Common myeloid progenitor, CD34-positive (primary cell): ENCODE results near the gene PCSK7.

Experiments used
- CTCF ChIA-PET: fragments of 350-600 bp; sonication (Branson Sonifier 250); formaldehyde crosslinking; loops from one replicate; lab custom pipeline; 2021; ENCODE audit warnings: antibody characterized with exemption; lab: Charles Lee
- POLR2A ChIA-PET: fragments of 350-600 bp; sonication (Branson Sonifier 250); formaldehyde crosslinking; loops from one replicate; lab custom pipeline; 2021; ENCODE audit warnings: antibody characterized with exemption; lab: Charles Lee
- DNase-seq, 3 donors: peaks; one replicate each; pipeline versions ENCODE4 v3.0.0 to v3.0.0-alpha.2; 2013
- H3K27ac ChIP-seq, 2 experiments: 1 replicate in 1 of 2; 2 replicates in 1 of 2; pipeline ENCODE4 v1.7.0; 2013; ENCODE audit warnings: inconsistent platforms in 2 of 2, low read length in 2 of 2, mild to moderate bottlenecking in 2 of 2, low read depth in 1 of 2, moderate library complexity in 1 of 2; ENCODE audit not compliant: severe bottlenecking in 2 of 2, insufficient read depth in 1 of 2, poor library complexity in 1 of 2
- H3K27me3 ChIP-seq, 5 experiments: replicated peaks in 2 of 5; 1 replicate in 3 of 5; 2 replicates in 2 of 5; pipeline versions ENCODE4 v1.6.1 to v1.7.0; 2013; ENCODE audit warnings: low read length in 4 of 5, mild to moderate bottlenecking in 2 of 5, moderate library complexity in 2 of 5, inconsistent platforms in 1 of 5; ENCODE audit not compliant: insufficient read depth in 5 of 5, control insufficient read depth in 4 of 5
- H3K36me3 ChIP-seq, 4 experiments: 1 replicate in 2 of 4; 2 replicates in 2 of 4; pipeline versions ENCODE4 v1.6.1 to v1.7.0; 2013; ENCODE audit warnings: low read length in 3 of 4, control low read depth in 1 of 4, mild to moderate bottlenecking in 1 of 4; ENCODE audit not compliant: control insufficient read depth in 4 of 4, insufficient read depth in 4 of 4
- H3K4me1 ChIP-seq, 4 experiments: 1 replicate in 3 of 4; 2 replicates in 1 of 4; pipeline versions ENCODE4 v1.6.1 to v1.7.1; 2013; ENCODE audit warnings: low read length in 3 of 4, mild to moderate bottlenecking in 3 of 4, control low read depth in 1 of 4, inconsistent platforms in 1 of 4, moderate library complexity in 1 of 4; ENCODE audit not compliant: control insufficient read depth in 4 of 4, insufficient read depth in 4 of 4; ENCODE audit errors: control extremely low read depth in 1 of 4
- H3K4me3 ChIP-seq, 7 experiments: 1 replicate in 4 of 7; 2 replicates in 3 of 7; pipeline versions ENCODE4 v1.5.1 to v1.7.0; 2013; ENCODE audit warnings: mild to moderate bottlenecking in 7 of 7, low read length in 6 of 7, moderate library complexity in 6 of 7, inconsistent platforms in 2 of 7, low read depth in 2 of 7, control low read depth in 1 of 7; ENCODE audit not compliant: insufficient read depth in 4 of 7, control insufficient read depth in 1 of 7; ENCODE audit errors: extremely low read depth in 1 of 7
- H3K9me3 ChIP-seq, 5 experiments: 1 replicate in 4 of 5; 2 replicates in 1 of 5; pipeline versions ENCODE4 v1.6.1 to v1.7.1; 2013; ENCODE audit warnings: low read length in 4 of 5, mild to moderate bottlenecking in 2 of 5, inconsistent platforms in 1 of 5, low read depth in 1 of 5, moderate library complexity in 1 of 5; ENCODE audit not compliant: control insufficient read depth in 4 of 5, insufficient read depth in 2 of 5; ENCODE audit errors: control extremely low read depth in 1 of 5
- WGBS: methylation state at CpG from one replicate; pipeline ENCODE4 v1.1.5; 2013; ENCODE audit not compliant: insufficient coverage; 5-methylcytosine and 5-hydroxymethylcytosine counted together

Gene PCSK7

GRCh38 chr11:117198613-117199012 lies 33.3 kb downstream of the PCSK7 start:
- peaks cover 0 to 7% (median 2%) of the 10 kb centered on the region in 4 experiments for H3K4me1 ChIP-seq
- no peak overlapping the region for H3K27ac ChIP-seq
- 94% methylated on average over 2 of the region's 4 CpGs for WGBS
- DNase-seq: no peak
- H3K4me3 ChIP-seq: no peak overlapping the region
- CTCF ChIA-PET: interaction anchor here (1.3 to 4.2 kb wide), 3 partner anchors 14 to 93 kb away, joined by 4 to 15 read pairs (median 14); no protein-coding TSS in a partner anchor
- POLR2A ChIA-PET: interaction anchor here (0.5 kb wide), 1 partner anchor 20 kb away, joined by 3 read pairs; the partner anchor contains the start of gene SIDT2
- H3K9me3 ChIP-seq: no peaks in the 10 kb centered on the region
- no peaks in the 10 kb centered on the region for H3K27me3 ChIP-seq
- H3K36me3 ChIP-seq: peaks cover 0 to 12% (median under 1%) of the 10 kb centered on the region in 4 experiments

DNA sequence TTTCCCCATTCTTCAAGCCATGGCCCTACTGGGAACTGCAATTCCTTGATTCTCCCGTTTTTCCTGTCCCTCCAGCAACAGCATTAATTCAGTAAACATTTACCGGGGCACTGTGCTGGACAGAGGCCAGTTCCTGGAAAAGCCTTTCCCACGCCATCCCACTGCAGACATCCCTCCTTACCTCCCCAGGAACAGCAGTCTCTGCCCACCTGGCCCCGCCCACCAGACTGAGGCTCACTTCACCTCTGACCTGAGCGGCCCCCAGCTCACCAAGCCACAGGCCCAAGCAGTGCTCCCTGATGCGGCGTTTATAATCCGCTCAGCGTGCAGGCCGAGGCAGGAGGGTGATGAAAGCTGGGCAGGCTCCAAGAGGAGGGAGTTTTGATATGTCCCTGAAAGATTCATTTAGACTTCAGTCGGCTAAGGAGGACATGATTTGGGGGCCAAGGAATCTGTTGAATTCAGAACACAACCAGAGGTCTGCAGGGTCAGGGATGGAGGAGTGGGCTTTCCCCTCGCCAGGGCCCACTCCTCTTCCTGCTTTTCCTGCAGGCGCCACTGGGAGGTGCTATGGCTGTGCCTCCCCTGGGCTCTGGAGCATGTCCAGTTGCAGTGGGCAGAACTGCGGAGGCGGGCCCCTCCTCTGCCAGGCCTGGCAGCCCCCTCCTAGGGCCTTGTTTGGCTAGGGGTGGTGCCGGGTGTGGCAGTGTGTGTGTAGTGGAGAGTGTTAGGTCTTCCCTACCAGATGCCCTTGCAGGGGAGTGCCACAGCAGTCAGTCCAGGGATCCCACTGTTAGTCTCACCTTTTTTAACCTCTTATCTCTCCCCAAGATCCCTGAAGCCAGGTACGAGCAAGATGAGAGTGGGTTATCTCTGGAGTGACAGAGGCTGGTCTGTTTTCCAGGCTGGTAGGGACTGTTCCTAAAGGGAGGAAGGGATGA lies 34.1 kb downstream of the PCSK7 start:
- no peaks in the 10 kb centered on the region for H3K9me3 ChIP-seq
- peaks cover 0 to 7% (median 2%) of the 10 kb centered on the region in 4 experiments for H3K4me1 ChIP-seq
- no peak for DNase-seq
- WGBS: 96% methylated on average over 9 of the region's 17 CpGs
- no peak overlapping the region for H3K4me3 ChIP-seq
- CTCF ChIA-PET: interaction anchor here (1.1 to 7.7 kb wide), 5 partner anchors 15 to 92 kb away, joined by 4 to 59 read pairs (median 14); partner anchors contain the start of gene SIDT2
- no peaks in the 10 kb centered on the region for H3K27me3 ChIP-seq
- POLR2A ChIA-PET: no interaction called here
- no peak overlapping the region for H3K27ac ChIP-seq
- H3K36me3 ChIP-seq: peaks cover 2 to 8% (median 4%) of the 10 kb centered on the region in 4 experiments

DNA sequence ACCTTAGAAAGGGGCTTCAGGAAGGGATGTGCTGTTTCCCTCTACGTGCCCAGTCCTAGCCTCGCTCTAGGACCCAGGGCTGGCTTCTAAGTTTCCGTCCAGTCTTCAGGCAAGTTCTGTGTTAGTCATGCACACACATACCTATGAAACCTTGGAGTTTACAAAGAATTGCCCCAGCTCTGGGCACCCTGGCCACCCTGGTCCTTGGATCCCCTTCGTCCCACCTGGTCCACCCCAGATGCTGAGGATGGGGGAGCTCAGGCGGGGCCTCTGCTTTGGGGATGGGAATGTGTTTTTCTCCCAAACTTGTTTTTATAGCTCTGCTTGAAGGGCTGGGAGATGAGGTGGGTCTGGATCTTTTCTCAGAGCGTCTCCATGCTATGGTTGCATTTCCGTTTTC lies 34.9 kb downstream of the PCSK7 start:
- H3K4me1 ChIP-seq: peaks cover 0 to 7% (median 2%) of the 10 kb centered on the region in 4 experiments
- H3K27me3 ChIP-seq: no peaks in the 10 kb centered on the region
- CTCF ChIA-PET: interaction anchor here (1.1 to 7.7 kb wide), 5 partner anchors 15 to 91 kb away, joined by 4 to 59 read pairs (median 14); partner anchors contain the start of gene SIDT2
- H3K4me3 ChIP-seq: no peak overlapping the region
- POLR2A ChIA-PET: interaction anchor here (0.7 kb wide), 1 partner anchor 30 kb away, joined by 3 read pairs; no protein-coding TSS in a partner anchor
- 100% methylated on average over 5 of the region's 7 CpGs for WGBS
- no peak overlapping the region for H3K27ac ChIP-seq
- peaks cover 3 to 13% (median 7%) of the 10 kb centered on the region in 4 experiments for H3K36me3 ChIP-seq
- no peak for DNase-seq
- no peaks in the 10 kb centered on the region for H3K9me3 ChIP-seq

DNA sequence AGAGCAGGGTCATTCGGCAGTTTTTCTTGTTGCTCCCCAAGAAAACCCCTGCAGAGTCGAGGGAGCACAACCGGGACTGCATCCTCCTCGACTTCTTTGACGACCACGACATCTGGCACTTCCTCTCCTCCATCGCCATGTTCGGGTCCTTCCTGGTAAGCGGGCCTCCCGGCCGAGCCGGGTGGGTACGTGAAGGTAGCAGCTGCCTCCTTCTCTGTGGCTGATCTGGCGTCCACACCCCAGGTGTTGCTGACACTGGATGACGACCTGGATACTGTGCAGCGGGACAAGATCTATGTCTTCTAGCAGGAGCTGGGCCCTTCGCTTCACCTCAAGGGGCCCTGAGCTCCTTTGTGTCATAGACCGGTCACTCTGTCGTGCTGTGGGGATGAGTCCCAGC lies 36.1 kb downstream of the PCSK7 start:
- Histone ChIP-seq H3K9me3 (no peaks in the 10 kb centered on the region), H3K27me3 (no peaks in the 10 kb centered on the region), H3K4me3 (no peak overlapping the region), H3K36me3 (peaks cover 3 to 18% (median 7%) of the 10 kb centered on the region in 4 experiments), H3K27ac (no peak overlapping the region), H3K4me1 (peaks cover 0 to 7% (median 2%) of the 10 kb centered on the region in 4 experiments)
- WGBS: 92% methylated on average over 19 of the region's 19 CpGs
- ChIA-PET POLR2A (no interaction called here), CTCF (interaction anchor here (3.0 to 7.7 kb wide), 3 partner anchors 15 to 31 kb away, joined by 14 to 59 read pairs (median 15); partner anchors contain the start of gene SIDT2)
- DNase-seq: no peak

GRCh38 chr11:117195258-117195657 lies 36.6 kb downstream of the PCSK7 start:
- no peak overlapping the region for H3K4me3 ChIP-seq
- no peaks in the 10 kb centered on the region for H3K9me3 ChIP-seq
- ChIA-PET CTCF (interaction anchor here (1.1 to 7.7 kb wide), 3 partner anchors 14 to 23 kb away, joined by 3 to 59 read pairs (median 15); partner anchors contain the start of gene SIDT2), POLR2A (no interaction called here)
- no peak for DNase-seq
- WGBS: 100% methylated on average over 4 of the region's 4 CpGs
- peaks cover 0 to 7% (median 2%) of the 10 kb centered on the region in 4 experiments for H3K4me1 ChIP-seq
- H3K27me3 ChIP-seq: no peaks in the 10 kb centered on the region
- no peak overlapping the region for H3K27ac ChIP-seq
- peaks cover 3 to 20% (median 7%) of the 10 kb centered on the region in 4 experiments for H3K36me3 ChIP-seq

DNA sequence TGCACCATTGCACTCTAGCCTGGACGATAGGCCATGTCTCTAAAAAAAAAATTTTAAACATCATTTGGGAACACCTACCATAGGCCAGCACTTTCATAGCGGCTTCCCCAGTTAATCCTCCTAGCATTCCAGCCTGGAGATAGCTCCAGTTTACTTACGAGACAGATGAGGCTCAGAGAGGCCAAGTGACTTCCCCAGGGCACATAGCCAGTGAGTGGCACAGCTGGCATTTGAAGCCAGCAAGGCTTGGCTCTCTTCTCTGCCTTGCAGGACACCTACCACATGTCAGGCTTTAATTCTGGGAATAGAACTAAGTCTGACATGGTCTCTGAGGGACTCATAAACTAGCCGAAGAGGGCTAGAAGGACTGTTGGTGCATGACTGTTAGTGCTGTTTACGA lies 37.6 kb downstream of the PCSK7 start:
- WGBS: 100% methylated on average over 5 of the region's 5 CpGs
- POLR2A ChIA-PET: no interaction called here
- Histone ChIP-seq H3K4me3 (no peak overlapping the region), H3K27me3 (no peaks in the 10 kb centered on the region), H3K27ac (no peak overlapping the region), H3K4me1 (peaks cover 0 to 4% (median 2%) of the 10 kb centered on the region in 4 experiments), H3K9me3 (no peaks in the 10 kb centered on the region), H3K36me3 (peaks cover 3 to 28% (median 10%) of the 10 kb centered on the region in 4 experiments)
- CTCF ChIA-PET: interaction anchor here (0.6 to 7.7 kb wide), 5 partner anchors 13 to 307 kb away, joined by 3 to 59 read pairs (median 4); partner anchors contain the start of gene SIDT2
- DNase-seq: no peak
